Upper lobe of right lung (tissue), 1 donor: Measurements from ENCODE around the gene ZMYND10. TPM values are rescaled to one million over a fixed set of nuclear protein-coding genes. Genes with fewer than 3 reads are reported as not detected.
"Not testable (repeated sequence)": the region's sequence is repeated elsewhere in the genome, so short reads cannot be mapped to it uniquely, and the experiment has no call there.

Experiments used
- ATAC-seq: fragments of 200-7000 bp; cut with Tn5 transposase; one replicate; pipeline ENCODE4 v1.9.1; 2020; ENCODE audit warnings: mild to moderate bottlenecking, moderate library complexity
- DNase-seq: peaks from one replicate; pipeline ENCODE4 v3.0.0-alpha.2; 2020
- H3K27ac ChIP-seq: fragments of 200-600 bp; one replicate; pipeline ENCODE4 v1.8.0; 2022
- H3K27me3 ChIP-seq: fragments of 200-600 bp; one replicate; pipeline ENCODE4 v1.8.0; 2022; ENCODE audit warnings: mild to moderate bottlenecking
- H3K36me3 ChIP-seq: fragments of 200-600 bp; one replicate; pipeline ENCODE4 v1.8.0; 2022
- H3K4me1 ChIP-seq: fragments of 200-600 bp; one replicate; pipeline ENCODE4 v1.8.0; 2022
- H3K4me3 ChIP-seq: fragments of 200-600 bp; one replicate; pipeline ENCODE4 v1.8.0; 2022; ENCODE audit warnings: mild to moderate bottlenecking
- H3K9me3 ChIP-seq: fragments of 200-600 bp; one replicate; pipeline ENCODE4 v1.8.0; 2022
- CTCF ChIP-seq: fragments of 200-600 bp; IDR thresholded peaks from one replicate; pipeline ENCODE4 v1.8.0; 2022; ENCODE audit warnings: antibody characterized with exemption
- intact Hi-C: fragments of 100-400 bp; cut with DNase I; formaldehyde crosslinking; loops from one replicate; pipeline ENCODE4 v1.11.0; 2022
- total RNA-seq: library from RNA; stranded (reverse); fragmentation: NEBNext Ultra II Directional; extraction: Animal tissue kit (Norgen Biotek cat#: 25700); gene quantifications from one replicate; pipeline ENCODE4 v1.2.1, GENCODE V29; 2021
- donor health status: DM: no; HTN: yes; CAD: no; lungs with severe emphysema.

ZMYND10 gene
- total RNA-seq, 1 donor from 2014 or later: 2.8 TPM

- Histone ChIP-seq H3K4me1 (peaks cover 41% of the 10 kb centered on the region), H3K9me3 (no peaks in the 10 kb centered on the region), H3K27me3 (no peaks in the 10 kb centered on the region), H3K4me3 (no peak overlapping the region), H3K27ac (peak overlapping the region; percentile 65), H3K36me3 (peaks cover 33% of the 10 kb centered on the region)
- ATAC-seq (no peak), DNase-seq (no peak)
- intact Hi-C loops: no loop called here
- no peak for TF ChIP-seq CTCF
Measured at GRCh38 chr3:50314816-50315215, 30.7 kb downstream of the ZMYND10 start.

- H3K27ac ChIP-seq: peak overlapping the region; percentile 65
- peaks cover 29% of the 10 kb centered on the region for H3K36me3 ChIP-seq
- no peak overlapping the region for H3K4me3 ChIP-seq
- ATAC-seq (peak; percentile 19), DNase-seq (peak; percentile 71)
- H3K27me3 ChIP-seq: no peaks in the 10 kb centered on the region
- no peak for TF ChIP-seq CTCF
- peaks cover 36% of the 10 kb centered on the region for H3K4me1 ChIP-seq
- intact Hi-C loops: no loop called here
- H3K9me3 ChIP-seq: no peaks in the 10 kb centered on the region
Measured at GRCh38 chr3:50314342-50314741, 31.2 kb downstream of the ZMYND10 start.

- H3K4me3 ChIP-seq: peak overlapping the region; percentile 19
- H3K9me3 ChIP-seq, H3K27ac ChIP-seq, intact Hi-C loops, DNase-seq, H3K27me3 ChIP-seq, ATAC-seq: not testable (repeated sequence)
- H3K4me1 ChIP-seq: peaks cover 15% of the 10 kb centered on the region
- H3K36me3 ChIP-seq: peaks cover 10% of the 10 kb centered on the region
Measured at GRCh38 chr3:50312041-50312440, 33.5 kb downstream of the ZMYND10 start.

- no peaks in the 10 kb centered on the region for H3K9me3 ChIP-seq
Measured at GRCh38 chr3:50304601-50305000, 40.9 kb downstream of the ZMYND10 start.

GRCh38 chr3:50303013-50303815, 42.3 kb downstream of the ZMYND10 start, which contains the start of gene HYAL1:
Gene HYAL1 (minus strand): TSS chr3:50303574. CDS start chr3:50302956, 618 bp downstream.
- Histone ChIP-seq H3K27ac (peak within 1 kb of the TSS; percentile 79), H3K9me3 (no peaks in the 10 kb centered on the region), H3K4me1 (peaks cover 29% of the 10 kb centered on the region), H3K27me3 (no peaks in the 10 kb centered on the region), H3K4me3 (peak within 1 kb of the TSS; percentile 65), H3K36me3 (no peaks in the 10 kb centered on the region)
- TF ChIP-seq CTCF: peak; percentile 32
- intact Hi-C loops: no loop called here
- peak; percentile 92 for DNase-seq
- ATAC-seq: peak; percentile 63

More at GRCh38 chr3:50304601-50305000, 40.9 kb downstream of the ZMYND10 start:
- TF ChIP-seq CTCF: no peak
- no peak overlapping the region for H3K4me3 ChIP-seq
- no peaks in the 10 kb centered on the region for H3K36me3 ChIP-seq
- intact Hi-C loops: no loop called here
- ATAC-seq (no peak), DNase-seq (no peak)
- no peaks in the 10 kb centered on the region for H3K27me3 ChIP-seq
- peaks cover 23% of the 10 kb centered on the region for H3K4me1 ChIP-seq
- H3K27ac ChIP-seq: no peak overlapping the region

GRCh38 chr3:50302095-50303012, 43.2 kb downstream of the ZMYND10 start:
- TF ChIP-seq CTCF: no peak
- Histone ChIP-seq H3K27me3 (no peaks in the 10 kb centered on the region), H3K27ac (peak overlapping the region; percentile 79), H3K36me3 (no peaks in the 10 kb centered on the region), H3K9me3 (no peaks in the 10 kb centered on the region), H3K4me3 (peak overlapping the region; percentile 65), H3K4me1 (peaks cover 33% of the 10 kb centered on the region)
- ATAC-seq: no peak
- intact Hi-C loops: no loop called here
- DNase-seq: no peak
